GM12892 (cell line): ENCODE data around the gene RNF14. TPM values are rescaled to one million over a fixed set of nuclear protein-coding genes. Genes with fewer than 3 reads are reported as not detected.
A peak's percentile ranks its signal among the peaks of the same experiment; 100 is the strongest.
"Not testable (repeated sequence)": the region's sequence is repeated elsewhere in the genome, so short reads cannot be mapped to it uniquely, and the experiment has no call there.

Experiments
- DNase-seq: peaks from one replicate; pipeline ENCODE4 v3.0.0; 2011; ENCODE audit not compliant: insufficient read length
- FAIRE-seq: peaks from 2 replicates; lab custom pipeline; 2011; peaks lifted over from hg19 to GRCh38; lab: Jason Lieb, UNC
- POLR2A ChIP-seq: IDR thresholded peaks from 2 replicates; pipeline ENCODE4 v1.6.1; 2011; ENCODE audit warnings: low read depth, low read length, control low read depth
- POLR2AphosphoS5 ChIP-seq: IDR thresholded peaks from 2 replicates; pipeline ENCODE4 v1.6.1; 2011; ENCODE audit warnings: low read depth, low read length, control low read depth
- TAF1 ChIP-seq: IDR thresholded peaks from 2 replicates; pipeline ENCODE4 v1.6.1; 2011; ENCODE audit warnings: low read depth, mild to moderate bottlenecking, control low read depth, low read length, borderline replicate concordance
- polyA plus RNA-seq: library from polyadenylated mRNA; unstranded; fragments of >200 nt; gene quantifications from one replicate; pipeline ENCODE4 v1.2.1, GENCODE V29; 2012; ENCODE audit warnings: missing spikeins, inconsistent platforms; ENCODE audit not compliant: missing spikeins

The RNF14 gene, protein sequence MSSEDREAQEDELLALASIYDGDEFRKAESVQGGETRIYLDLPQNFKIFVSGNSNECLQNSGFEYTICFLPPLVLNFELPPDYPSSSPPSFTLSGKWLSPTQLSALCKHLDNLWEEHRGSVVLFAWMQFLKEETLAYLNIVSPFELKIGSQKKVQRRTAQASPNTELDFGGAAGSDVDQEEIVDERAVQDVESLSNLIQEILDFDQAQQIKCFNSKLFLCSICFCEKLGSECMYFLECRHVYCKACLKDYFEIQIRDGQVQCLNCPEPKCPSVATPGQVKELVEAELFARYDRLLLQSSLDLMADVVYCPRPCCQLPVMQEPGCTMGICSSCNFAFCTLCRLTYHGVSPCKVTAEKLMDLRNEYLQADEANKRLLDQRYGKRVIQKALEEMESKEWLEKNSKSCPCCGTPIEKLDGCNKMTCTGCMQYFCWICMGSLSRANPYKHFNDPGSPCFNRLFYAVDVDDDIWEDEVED
- 27.8 TPM for polyA plus RNA-seq

DNA sequence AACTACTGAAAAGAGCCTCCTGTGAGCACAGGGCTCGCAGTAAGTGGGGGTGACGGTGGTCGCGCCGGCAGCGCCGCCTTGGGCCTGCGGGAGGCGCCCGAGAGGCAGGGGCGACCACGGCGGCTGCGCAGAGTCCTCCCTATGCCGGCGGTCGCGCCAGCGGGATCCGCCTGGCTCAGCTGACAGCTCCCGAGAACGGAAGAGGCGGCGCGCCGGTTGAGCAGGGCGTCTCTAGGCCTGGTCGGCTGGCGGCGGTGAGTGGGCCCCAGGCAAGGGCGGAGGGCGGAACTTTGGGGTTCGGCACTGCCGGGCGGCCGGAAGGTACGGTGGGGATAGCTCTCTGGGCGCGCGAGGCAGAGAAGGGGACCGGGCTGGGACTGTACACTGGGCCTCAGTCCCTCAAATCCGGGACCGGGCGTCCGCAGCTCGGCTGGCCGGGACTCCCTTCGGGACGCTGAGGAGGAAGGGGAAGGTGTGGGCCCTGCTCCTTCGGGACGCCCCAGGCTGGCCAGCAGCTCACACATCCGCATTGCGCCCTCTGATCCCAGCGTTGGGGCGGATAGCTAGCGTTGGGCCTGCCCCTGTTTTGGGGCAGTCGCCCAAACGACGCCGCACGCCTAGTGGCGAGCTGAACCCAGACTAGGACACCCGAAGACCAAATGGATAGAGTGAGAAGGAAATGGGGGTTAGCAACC lies at the start of gene RNF14:
RNF14 (plus strand) TSS at position 192 of the 695 bp plus-strand sequence. CDS start 4,484 bp downstream, outside the sequence.
- peak; percentile 93 for FAIRE-seq
- DNase-seq, result peak; percentile 83
- TF ChIP-seq POLR2AphosphoS5, result peak; percentile 74
- TF ChIP-seq TAF1, result peak; percentile 51
- peak; percentile 92 for TF ChIP-seq POLR2A

DNA sequence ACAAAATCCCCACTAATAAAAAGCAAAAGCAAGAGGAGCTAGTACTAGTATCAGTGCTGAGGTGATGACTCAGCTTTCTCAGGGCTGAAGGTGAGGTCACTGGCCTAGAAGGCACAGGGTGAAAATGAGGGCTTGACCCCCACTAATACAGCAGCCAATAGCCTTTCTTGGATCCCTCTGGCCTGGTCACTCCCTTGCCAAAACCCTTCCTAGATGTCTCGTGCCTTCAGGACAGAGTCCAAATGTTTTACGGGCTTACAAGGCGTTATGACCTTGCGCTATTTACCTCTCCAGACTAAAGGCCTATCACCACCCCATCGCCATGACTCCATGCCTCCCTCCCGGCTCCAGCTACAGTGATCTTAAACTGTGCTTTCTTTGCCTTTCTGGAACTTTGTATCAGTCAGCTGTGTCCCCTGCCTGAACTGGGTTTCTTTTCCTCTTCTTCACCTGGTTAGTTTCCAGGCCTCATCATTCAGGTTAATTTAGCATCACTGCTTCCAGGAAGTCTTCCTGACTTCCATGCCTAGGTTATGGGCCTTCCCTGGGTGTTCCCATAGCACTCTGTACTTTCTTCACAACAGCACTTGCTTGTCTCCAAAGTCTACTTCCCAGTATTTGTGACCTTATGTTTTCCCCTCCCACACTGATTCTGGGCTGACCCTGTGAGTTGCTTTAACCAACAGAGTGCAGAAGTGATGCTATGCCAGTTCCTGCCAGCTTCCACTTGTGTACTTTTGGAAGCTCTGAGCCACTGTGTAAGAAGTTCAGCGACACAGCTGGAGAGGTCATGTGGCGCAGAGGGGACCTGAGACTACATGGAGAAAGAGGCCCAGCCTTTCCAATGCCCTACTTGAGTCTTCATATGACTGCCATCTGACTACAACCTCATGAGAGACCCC lies 49.4 kb upstream of the RNF14 start:
- FAIRE-seq, result no peak
- DNase-seq, result no peak
- TF ChIP-seq POLR2AphosphoS5 (no peak), TAF1 (no peak), POLR2A (no peak)

DNA sequence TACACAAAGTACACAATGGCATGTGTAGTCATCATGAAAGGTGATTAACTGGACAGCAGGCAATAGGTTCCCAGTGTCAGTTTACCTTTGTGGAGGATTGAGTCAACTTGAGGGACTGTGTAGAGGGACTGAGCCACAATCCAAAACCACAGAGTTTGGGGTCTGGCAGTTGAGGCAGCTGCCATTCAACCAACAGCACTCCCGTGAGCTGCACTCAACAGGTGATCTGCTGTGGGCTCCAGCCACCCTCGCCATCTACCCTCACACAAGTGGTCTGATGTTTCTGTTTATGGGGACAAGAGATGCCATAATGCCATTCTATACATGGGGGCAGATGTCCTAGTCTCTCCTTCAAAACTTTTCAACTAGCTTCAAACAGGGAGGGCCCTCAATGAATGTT lies 48.1 kb upstream of the RNF14 start:
- no peak for FAIRE-seq
- DNase-seq, result no peak
- TF ChIP-seq TAF1, result no peak
- no peak for TF ChIP-seq POLR2A
- no peak for TF ChIP-seq POLR2AphosphoS5

DNA sequence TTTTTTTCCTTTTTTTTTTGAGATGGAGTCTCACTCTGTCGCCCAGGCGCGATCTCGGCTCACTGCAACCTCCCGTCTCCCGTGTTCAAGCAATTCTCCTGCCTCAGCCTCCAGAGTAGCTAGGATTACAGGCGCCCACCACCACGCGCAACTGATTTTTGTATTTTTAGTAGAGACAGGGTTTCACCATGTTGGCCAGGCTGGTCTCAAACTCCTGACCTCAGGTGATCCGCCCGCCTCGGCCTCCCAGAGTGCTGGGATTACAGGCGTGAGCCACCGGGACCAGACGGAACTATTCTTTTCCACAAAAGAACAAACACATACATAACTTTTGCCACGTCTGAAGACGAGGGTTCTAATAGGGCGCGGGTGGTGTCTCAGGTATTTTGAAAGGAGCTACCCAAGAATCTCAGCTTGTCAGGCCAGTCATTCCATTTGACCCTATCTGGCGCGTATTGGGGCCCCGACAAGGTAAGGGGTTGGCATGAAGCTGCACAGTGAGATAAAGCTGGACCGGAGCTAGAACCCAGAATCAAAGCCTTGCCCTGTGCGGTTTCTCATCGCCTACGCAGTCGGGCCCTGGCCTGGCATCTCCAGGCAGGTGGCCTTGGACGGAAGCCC lies 46.0 kb upstream of the RNF14 start:
- not testable (repeated sequence) for FAIRE-seq, DNase-seq

DNA sequence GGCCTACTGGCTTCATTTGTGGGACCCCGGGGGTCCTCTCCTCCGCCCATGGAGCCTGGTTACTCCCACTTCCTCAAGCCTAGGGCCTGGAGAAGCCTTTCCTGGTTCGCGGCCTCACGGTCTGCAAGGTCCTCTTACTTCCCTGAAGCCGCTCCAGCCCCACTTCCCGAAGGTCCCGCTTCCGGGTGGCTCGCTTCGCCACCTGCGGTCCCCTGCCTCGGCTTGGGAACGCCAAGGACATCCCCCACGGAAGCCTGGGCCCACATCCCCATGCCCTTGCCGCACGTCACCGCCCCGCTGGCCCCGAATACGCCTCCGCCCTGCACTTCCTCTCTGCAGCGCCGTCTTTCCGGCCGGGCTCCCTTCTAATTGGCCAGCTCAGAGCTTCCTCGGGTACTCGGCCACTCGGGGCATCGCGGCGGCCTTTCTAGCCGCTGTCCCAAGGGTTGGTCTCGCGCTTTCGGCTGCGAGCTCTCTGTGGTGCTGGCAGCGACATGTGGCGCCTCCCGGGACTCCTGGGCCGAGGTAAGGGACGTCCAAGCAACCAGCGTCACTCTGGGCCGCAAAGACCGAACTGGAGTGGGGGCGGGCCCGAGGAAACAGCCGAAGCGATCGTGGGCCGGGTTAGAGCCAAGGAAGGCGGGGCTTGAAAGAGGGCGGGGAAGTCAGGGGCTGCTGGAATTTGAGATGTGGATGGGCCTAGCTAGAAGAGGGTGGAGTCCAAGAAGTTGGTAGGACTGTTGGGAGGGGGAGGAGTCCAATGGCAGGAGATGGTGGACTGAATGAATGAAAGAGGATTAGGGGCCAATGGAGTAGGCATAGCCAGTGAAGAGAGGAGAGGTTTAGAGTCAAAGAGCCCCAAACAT lies 45.2 kb upstream of the RNF14 start, which contains the start of gene DELE1:
DELE1 (plus strand) TSS at position 424 of the 866 bp plus-strand sequence; CDS start at position 495, 71 bp downstream.
- DNase-seq (peak; percentile 93), FAIRE-seq (peak; percentile 97)
- peak; percentile 87 for TF ChIP-seq POLR2AphosphoS5
- peak; percentile 21; the same call in 1 of the 2 replicates for TF ChIP-seq TAF1
- peak; percentile 87 for TF ChIP-seq POLR2A

DNA sequence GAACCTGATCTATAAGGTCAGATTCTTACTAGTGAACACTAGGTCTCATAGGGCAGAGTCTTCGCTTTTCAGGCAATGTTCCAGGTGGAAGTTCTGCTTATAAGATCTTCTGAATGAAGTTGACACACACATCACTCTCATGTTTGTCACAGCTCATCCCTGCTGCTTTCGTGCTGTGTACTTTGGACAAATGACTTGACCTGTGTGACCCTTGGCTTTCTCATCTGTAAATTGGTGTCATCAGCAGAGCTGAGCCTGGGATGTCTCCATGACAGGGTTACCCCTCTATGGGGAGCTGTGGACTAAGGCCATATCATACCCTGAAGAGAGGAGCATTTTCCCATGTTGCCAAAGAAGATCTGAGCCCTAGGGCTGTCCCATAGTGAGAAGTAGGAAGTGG lies 42.5 kb upstream of the RNF14 start:
- TF ChIP-seq POLR2AphosphoS5 (no peak), TAF1 (no peak), POLR2A (no peak)
- DNase-seq (no peak), FAIRE-seq (no peak)

DNA sequence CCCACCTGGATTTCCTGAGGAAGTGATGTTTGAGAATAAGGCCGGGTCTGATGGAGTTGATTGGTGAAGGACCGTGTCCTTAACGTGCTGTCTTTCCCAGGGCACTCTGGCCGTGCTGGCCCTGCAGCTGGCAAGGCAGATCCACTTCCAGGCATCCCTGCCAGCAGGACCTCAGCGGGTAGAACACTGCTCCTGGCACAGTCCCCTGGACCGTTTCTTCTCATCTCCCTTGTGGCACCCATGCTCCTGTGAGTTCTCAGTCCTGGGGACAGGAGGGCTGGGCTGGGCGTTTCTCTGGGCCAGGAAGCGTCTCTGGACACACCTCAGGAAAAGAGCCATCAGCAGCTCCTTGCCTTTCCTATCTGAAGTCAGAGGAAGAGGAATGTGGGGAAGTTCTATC lies 40.9 kb upstream of the RNF14 start:
- FAIRE-seq, result no peak
- no peak for DNase-seq
- TF ChIP-seq POLR2AphosphoS5 (no peak), TAF1 (no peak), POLR2A (no peak)

DNA sequence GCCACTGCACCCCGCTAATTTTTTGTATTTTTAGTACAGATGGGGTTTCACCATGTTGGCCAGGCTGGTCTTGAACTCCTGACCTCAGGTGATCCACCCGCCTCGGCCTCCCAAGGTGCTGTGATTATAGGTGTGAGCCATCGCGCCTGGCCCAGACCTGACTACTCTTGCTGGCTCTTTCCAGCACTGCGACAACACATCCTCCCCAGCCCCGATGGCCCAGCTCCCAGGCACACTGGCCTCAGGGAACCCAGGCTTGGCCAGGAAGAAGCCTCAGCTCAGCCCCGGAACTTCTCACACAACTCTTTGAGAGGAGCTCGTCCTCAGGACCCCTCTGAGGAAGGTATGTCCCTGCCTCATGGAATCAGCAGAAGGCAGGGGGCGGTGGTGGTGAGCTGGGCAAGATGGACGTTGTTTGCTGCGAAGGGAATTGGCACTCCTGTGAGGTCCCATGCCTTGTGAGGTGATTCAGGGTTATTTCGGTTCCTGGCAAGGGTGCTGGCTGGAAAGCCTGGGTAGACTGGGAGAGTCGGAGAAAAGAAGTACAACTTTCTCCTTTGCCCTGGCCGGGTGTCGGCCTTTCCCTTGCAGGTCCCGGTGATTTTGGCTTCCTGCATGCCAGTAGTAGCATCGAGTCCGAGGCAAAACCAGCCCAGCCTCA lies 39.4 kb upstream of the RNF14 start:
- FAIRE-seq (no peak), DNase-seq (no peak)
- TF ChIP-seq POLR2A (no peak), POLR2AphosphoS5 (no peak), TAF1 (no peak)

DNA sequence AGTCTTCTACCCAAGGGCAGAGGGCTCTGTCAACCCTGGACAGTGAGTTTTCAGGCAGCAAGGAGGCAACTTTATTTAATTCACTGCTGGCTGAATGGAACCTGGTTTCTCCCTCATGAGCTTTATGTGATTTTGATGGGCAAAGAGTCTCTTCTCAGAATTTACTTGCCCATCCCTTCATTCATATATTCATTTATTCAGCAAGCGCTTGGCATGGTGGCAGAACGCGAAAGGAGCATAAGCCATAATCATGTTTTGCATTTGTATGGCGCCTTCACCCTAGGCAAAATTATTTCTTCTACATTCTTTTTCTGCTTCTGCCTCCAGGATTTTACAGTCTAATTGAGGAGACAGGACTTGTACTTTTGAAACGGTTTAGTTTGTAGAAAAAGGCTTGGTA lies 37.2 kb upstream of the RNF14 start:
- FAIRE-seq, result no peak
- TF ChIP-seq POLR2AphosphoS5 (no peak), TAF1 (no peak), POLR2A (no peak)
- DNase-seq, result no peak

DNA sequence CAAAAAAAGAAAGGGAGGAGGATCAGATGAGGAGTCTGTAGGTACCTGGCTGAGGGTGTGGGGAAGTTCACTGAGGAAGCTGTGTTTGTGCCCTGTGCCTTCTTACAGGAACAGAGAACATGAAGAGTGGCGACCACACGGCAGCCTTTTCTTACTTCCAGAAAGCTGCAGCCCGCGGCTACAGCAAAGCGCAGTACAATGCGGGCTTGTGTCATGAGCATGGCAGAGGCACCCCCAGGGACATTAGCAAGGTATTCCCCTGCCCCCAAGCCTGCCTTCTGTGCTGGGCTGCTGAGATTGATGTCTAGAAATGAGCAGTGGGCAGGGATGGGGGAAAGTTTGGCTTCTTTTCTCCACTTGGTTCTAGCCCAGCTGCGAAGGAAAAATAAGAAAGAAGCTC lies 35.8 kb upstream of the RNF14 start:
- DNase-seq (no peak), FAIRE-seq (no peak)
- TF ChIP-seq TAF1 (no peak), POLR2A (no peak), POLR2AphosphoS5 (no peak)
